NCI-H510A treated with DMSO at 0.1 percent for 48 hours (cell line): ENCODE measurements around the gene OVCH2.

Experiments used
- DNase-seq: peaks from one replicate; lab custom pipeline; 2025; lab: John Stamatoyannopoulos, UW

OVCH2 gene

GRCh38 chr11:7639643-7640025 is 66.6 kb downstream of the OVCH2 start:
- peak; percentile 49 for DNase-seq
